Stimulated activated CD8-positive, alpha-beta memory T cell treated with anti-CD3 and anti-CD28 coated beads, Interleukin-15, amount 100 ng/mL, for 48 hours (primary cell): ENCODE measurements around the gene UCP2.
"Not testable (repeated sequence)": the region's sequence is repeated elsewhere in the genome, so short reads cannot be mapped to it uniquely, and the experiment has no call there.

ENCODE experiments used
- DNase-seq, 2 donors: peaks; one replicate each; pipeline ENCODE4 v3.0.0-alpha.2; 2020; ENCODE audit warnings: low read depth in 2 of 2

The UCP2 gene

GRCh38 chr11:73996161-73996747, 13.6 kb upstream of the UCP2 start:
- no peak for DNase-seq

GRCh38 chr11:73995731-73996130, 13.1 kb upstream of the UCP2 start:
- no peak for DNase-seq

GRCh38 chr11:73995247-73995646, 12.6 kb upstream of the UCP2 start:
- no peak for DNase-seq

- no peak for DNase-seq
Observed at GRCh38 chr11:73991471-73992006, 8.9 kb upstream of the UCP2 start.

GRCh38 chr11:73990730-73991129, 8.1 kb upstream of the UCP2 start:
- DNase-seq = no peak

- no peak for DNase-seq
Observed at GRCh38 chr11:73989156-73989555, 6.5 kb upstream of the UCP2 start.

GRCh38 chr11:73988227-73988626, 5.6 kb upstream of the UCP2 start:
- no peak for DNase-seq

- DNase-seq = not testable (repeated sequence)
Observed at GRCh38 chr11:73985661-73986060, 3.0 kb upstream of the UCP2 start.

GRCh38 chr11:73983741-73984538, 1.3 kb upstream of the UCP2 start:
- no peak for DNase-seq

- DNase-seq = peak; percentile 93
Observed at GRCh38 chr11:73982990-73983740, 522 bp upstream of the UCP2 start.

GRCh38 chr11:73981051-73981805, 1.4 kb downstream of the UCP2 start:
- no peak for DNase-seq

- DNase-seq = peak; percentile 60
Observed at GRCh38 chr11:73980001-73980961, 2.4 kb downstream of the UCP2 start.

GRCh38 chr11:73978576-73979086, 4.0 kb downstream of the UCP2 start:
- no peak for DNase-seq

GRCh38 chr11:73977856-73978519, 4.7 kb downstream of the UCP2 start:
- DNase-seq = no peak

GRCh38 chr11:73976451-73977151, 6.0 kb downstream of the UCP2 start:
- no peak for DNase-seq

GRCh38 chr11:73975479-73975757, 7.2 kb downstream of the UCP2 start:
- DNase-seq = no peak

- DNase-seq = no peak
Observed at GRCh38 chr11:73974604-73975478, 7.8 kb downstream of the UCP2 start.
